A673 (cell line): ENCODE measurements around the gene NRSN1. TPM values are rescaled to one million over a fixed set of nuclear protein-coding genes. Genes with fewer than 3 reads are reported as not detected.

Experiments
- BruUV-seq: library from RNA; stranded (reverse); fragments of 400-500 nt; replicated peaks from 2 replicates; lab custom pipeline; 2021; lab: Mats Ljungman, UMichigan
- CTCF ChIA-PET: fragments of 300-600 bp; sonication (Branson Sonifier 250); formaldehyde crosslinking; loops from one replicate; lab custom pipeline; 2022; ENCODE audit warnings: antibody characterized with exemption; lab: Charles Lee
- POLR2A ChIA-PET: fragments of 300-600 bp; sonication (Branson Sonifier 250); formaldehyde crosslinking; loops from one replicate; lab custom pipeline; 2022; ENCODE audit warnings: antibody characterized with exemption; ENCODE audit not compliant: low non-redundant PET; lab: Charles Lee
- DNase-seq: peaks from one replicate; pipeline ENCODE4 v3.0.0-alpha.2; 2015; ENCODE audit warnings: low spot score
- H3K27ac ChIP-seq: fragments of 200-600 bp; sonication (generic); 2 replicates; pipeline ENCODE4 v1.5.1; 2016; ENCODE audit warnings: mixed run types, low read depth, mild to moderate bottlenecking, mixed read lengths, antibody characterized with exemption, low read length; ENCODE audit not compliant: poor library complexity, severe bottlenecking
- H3K27me3 ChIP-seq: fragments of 200-600 bp; sonication (generic); replicated peaks from 2 replicates; pipeline ENCODE4 v1.6.1; 2017; ENCODE audit warnings: mixed run types, low read depth, mild to moderate bottlenecking, mixed read lengths, antibody characterized with exemption, low read length; ENCODE audit not compliant: insufficient read depth, poor library complexity
- H3K36me3 ChIP-seq: fragments of 200-600 bp; sonication (generic); 2 replicates; pipeline ENCODE4 v1.6.1; 2016; ENCODE audit warnings: mixed run types, mild to moderate bottlenecking, mixed read lengths, antibody characterized with exemption, low read length; ENCODE audit not compliant: insufficient read depth, poor library complexity, severe bottlenecking
- H3K4me1 ChIP-seq: fragments of 200-600 bp; sonication (generic); 2 replicates; pipeline ENCODE4 v1.6.1; 2017; ENCODE audit warnings: mixed run types, mild to moderate bottlenecking, mixed read lengths, antibody characterized with exemption, low read length; ENCODE audit not compliant: insufficient read depth, poor library complexity, severe bottlenecking
- H3K4me3 ChIP-seq: fragments of 200-600 bp; sonication (generic); 2 replicates; pipeline ENCODE4 v1.5.1; 2016; ENCODE audit warnings: low read depth, mixed run types, mild to moderate bottlenecking, mixed read lengths, low read length; ENCODE audit not compliant: poor library complexity, severe bottlenecking
- H3K9me3 ChIP-seq: fragments of 200-600 bp; sonication (generic); 2 replicates; pipeline ENCODE4 v1.6.1; 2016; ENCODE audit warnings: mixed run types, low read depth, mild to moderate bottlenecking, mixed read lengths, antibody characterized with exemption, low read length; ENCODE audit not compliant: poor library complexity, severe bottlenecking
- CTCF ChIP-seq: fragments of 300-800, 200-600 bp; sonication (generic); conservative IDR thresholded peaks from 2 replicates; pipeline ENCODE4 v1.5.1; 2017; ENCODE audit warnings: low read depth, mild to moderate bottlenecking, antibody characterized with exemption, low read length, moderate library complexity, mixed read lengths
- EZH2 ChIP-seq: fragments of 200-600 bp; sonication (generic); IDR thresholded peaks from 2 replicates; pipeline ENCODE4 v1.6.1; 2017; ENCODE audit warnings: borderline replicate concordance, low read depth, mild to moderate bottlenecking, mixed read lengths, antibody characterized with exemption, low read length; ENCODE audit not compliant: poor library complexity, severe bottlenecking
- intact Hi-C: fragments of 100-400 bp; cut with micrococcal nuclease; formaldehyde crosslinking; loops from one replicate; pipeline ENCODE4 v1.10.0; 2022; ENCODE audit not compliant: unreplicated experiment
- total RNA-seq: library from RNA; stranded (reverse); gene quantifications from 2 replicates; pipeline ENCODE4 v1.2.3, GENCODE V29; 2021

The NRSN1 gene
- total RNA-seq, 1 experiment from 2014 or later = not detected

- Histone ChIP-seq H3K4me1 (peaks cover 4% of the 10 kb centered on the region), H3K27ac (no peak overlapping the region), H3K36me3 (no peaks in the 10 kb centered on the region), H3K27me3 (no peaks in the 10 kb centered on the region), H3K4me3 (no peak overlapping the region), H3K9me3 (no peaks in the 10 kb centered on the region)
- DNase-seq = no peak
- intact Hi-C loops = no loop called here
- ChIA-PET CTCF (no interaction called here), POLR2A (no interaction called here)
- BruUV-seq = no TSS peak
- no peak for TF ChIP-seq CTCF
- no peak for TF ChIP-seq EZH2
These were observed 45.3 kb upstream of the NRSN1 start for GRCh38 chr6:24080711-24081110.

- CTCF ChIA-PET = no interaction called here
- POLR2A ChIA-PET = no interaction called here
- H3K9me3 ChIP-seq = no peaks in the 10 kb centered on the region
- no peaks in the 10 kb centered on the region for H3K4me1 ChIP-seq
- BruUV-seq = no TSS peak
- intact Hi-C loops = no loop called here
- H3K36me3 ChIP-seq = no peaks in the 10 kb centered on the region
- no peak overlapping the region for H3K27ac ChIP-seq
- TF ChIP-seq EZH2 = no peak
- TF ChIP-seq CTCF = no peak
- no peak overlapping the region for H3K4me3 ChIP-seq
- no peaks in the 10 kb centered on the region for H3K27me3 ChIP-seq
- DNase-seq = no peak
These were observed 36.3 kb upstream of the NRSN1 start for GRCh38 chr6:24089736-24090135.

DNA sequence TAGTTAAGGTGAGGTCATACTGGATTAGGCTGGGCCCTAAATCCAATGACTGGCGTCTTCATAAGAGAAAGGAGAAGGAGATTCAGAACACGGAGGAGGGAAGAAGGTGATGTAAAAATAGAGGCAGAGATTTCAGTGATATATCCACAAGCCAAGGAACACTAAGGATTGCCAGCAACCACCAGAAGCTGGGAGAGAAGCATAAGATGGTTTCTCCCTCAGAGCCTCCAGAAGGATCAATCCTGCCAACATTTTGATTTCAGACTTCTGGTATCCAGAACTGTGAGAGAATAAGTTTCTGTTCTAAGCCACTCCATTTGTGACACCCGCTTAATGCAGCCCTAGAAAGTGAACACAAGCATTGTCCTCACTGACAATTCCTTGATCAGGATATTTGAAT is 33.6 kb upstream of the NRSN1 start:
- POLR2A ChIA-PET = no interaction called here

More for the DNA sequence above, 33.6 kb upstream of the NRSN1 start:
- no peak for TF ChIP-seq CTCF
- no peak for TF ChIP-seq EZH2
- no peak for DNase-seq
- no peaks in the 10 kb centered on the region for H3K36me3 ChIP-seq
- H3K27me3 ChIP-seq = peaks cover 2% of the 10 kb centered on the region
- no peak overlapping the region for H3K27ac ChIP-seq
- BruUV-seq = no TSS peak
- CTCF ChIA-PET = no interaction called here
- H3K4me3 ChIP-seq = no peak overlapping the region
- no peaks in the 10 kb centered on the region for H3K9me3 ChIP-seq
- intact Hi-C loops = no loop called here
- H3K4me1 ChIP-seq = no peaks in the 10 kb centered on the region
